SK-N-SH treated with all-trans-retinoic acid at 6 μM for 48 hours (cell line): ENCODE data around the gene GNG8.

Source experiments
- ATAC-seq: fragments of 200-7000 bp; cut with Tn5 transposase; 3 replicates; pipeline ENCODE4 v1.9.1; 2020; ENCODE audit warnings: mild to moderate bottlenecking, moderate library complexity
- ARNTL ChIP-seq: fragments of 450-650 bp; formaldehyde crosslinking; IDR thresholded peaks from 2 replicates; pipeline ENCODE4 v1.5.0; 2020; ENCODE audit warnings: low read depth, mild to moderate bottlenecking, moderate library complexity, borderline replicate concordance
- BACH2 ChIP-seq: fragments of 250-450 bp; sonication (Bioruptor Pico); IDR thresholded peaks from 2 replicates; pipeline ENCODE4 v1.9.0; 2021; ENCODE audit warnings: mild to moderate bottlenecking, borderline replicate concordance
- CREB5 ChIP-seq: fragments of 250-450 bp; sonication (Bioruptor Pico); IDR thresholded peaks from 2 replicates; pipeline ENCODE4 v1.5.1; 2020; ENCODE audit warnings: low read depth, mild to moderate bottlenecking, moderate library complexity
- CSDC2 ChIP-seq: fragments of 250-450 bp; sonication (Bioruptor Pico); IDR thresholded peaks from 2 replicates; pipeline ENCODE4 v1.5.0; 2020; ENCODE audit warnings: mild to moderate bottlenecking, moderate library complexity
- CSRNP3 ChIP-seq: fragments of 250-450 bp; sonication (Bioruptor Pico); IDR thresholded peaks from 2 replicates; pipeline ENCODE4 v1.5.1; 2021; ENCODE audit warnings: mild to moderate bottlenecking, moderate library complexity
- ESRRG ChIP-seq: fragments of 250-450 bp; sonication (Bioruptor Pico); IDR thresholded peaks from 2 replicates; pipeline ENCODE4 v1.6.1; 2021; ENCODE audit warnings: mild to moderate bottlenecking
- ISL1 ChIP-seq: fragments of 250-450 bp; sonication (Bioruptor Pico); IDR thresholded peaks from 2 replicates; pipeline ENCODE4 v2.1.2; 2022; ENCODE audit warnings: mild to moderate bottlenecking, moderate library complexity
- OSR1 ChIP-seq: fragments of 250-450 bp; sonication (Bioruptor Pico); IDR thresholded peaks from 2 replicates; pipeline ENCODE4 v1.8.0; 2022; ENCODE audit warnings: moderate library complexity, mild to moderate bottlenecking, inconsistent platforms
- PATZ1 ChIP-seq: fragments of 250-450 bp; sonication (Bioruptor Pico); IDR thresholded peaks from 2 replicates; pipeline ENCODE4 v1.8.0; 2020; ENCODE audit warnings: mild to moderate bottlenecking, moderate library complexity, borderline replicate concordance
- POU6F1 ChIP-seq: fragments of 250-450 bp; sonication (Bioruptor Pico); IDR thresholded peaks from 2 replicates; pipeline ENCODE4 v1.8.0; 2021; ENCODE audit warnings: low read depth, mild to moderate bottlenecking, moderate library complexity, borderline replicate concordance
- PPARA ChIP-seq: fragments of 250-450 bp; sonication (Bioruptor Pico); IDR thresholded peaks from 2 replicates; pipeline ENCODE4 v1.5.0; 2020; ENCODE audit warnings: mild to moderate bottlenecking, borderline replicate concordance
- RARB ChIP-seq: fragments of 250-450 bp; sonication (Bioruptor Pico); IDR thresholded peaks from 2 replicates; pipeline ENCODE4 v1.8.0; 2021; ENCODE audit warnings: mild to moderate bottlenecking, moderate library complexity
- SNAI2 ChIP-seq: fragments of 250-450 bp; sonication (Bioruptor Pico); IDR thresholded peaks from 2 replicates; pipeline ENCODE4 v1.5.0; 2020; ENCODE audit warnings: mild to moderate bottlenecking, moderate library complexity
- TCF4 ChIP-seq: fragments of 250-450 bp; sonication (Bioruptor Pico); IDR thresholded peaks from 2 replicates; pipeline ENCODE4 v1.8.0; 2021; ENCODE audit warnings: mild to moderate bottlenecking, moderate library complexity, borderline replicate concordance
- TOX ChIP-seq: fragments of 250-450 bp; sonication (Bioruptor Pico); IDR thresholded peaks from 2 replicates; pipeline ENCODE4 v1.8.0; 2021; ENCODE audit warnings: mild to moderate bottlenecking, moderate library complexity, borderline replicate concordance
- TSHZ2 ChIP-seq: fragments of 250-450 bp; sonication (Bioruptor Pico); IDR thresholded peaks from 2 replicates; pipeline ENCODE4 v1.5.0; 2020; ENCODE audit warnings: mild to moderate bottlenecking, moderate library complexity
- ZC3H10 ChIP-seq: fragments of 250-450 bp; sonication (Bioruptor Pico); IDR thresholded peaks from 2 replicates; pipeline ENCODE4 v1.5.1; 2021; ENCODE audit warnings: mild to moderate bottlenecking, moderate library complexity
- ZFP3 ChIP-seq: fragments of 250-450 bp; sonication (Bioruptor Pico); IDR thresholded peaks from 2 replicates; pipeline ENCODE4 v1.5.0; 2020; ENCODE audit warnings: mild to moderate bottlenecking, moderate library complexity
- ZFP30 ChIP-seq: fragments of 450-650 bp; formaldehyde crosslinking; IDR thresholded peaks from 2 replicates; pipeline ENCODE4 v1.5.0; 2022; ENCODE audit warnings: mild to moderate bottlenecking, moderate library complexity
- ZNF565 ChIP-seq: fragments of 450-650 bp; formaldehyde crosslinking; conservative IDR thresholded peaks from 2 replicates; pipeline ENCODE4 v1.5.0; 2020; ENCODE audit warnings: low read depth, mild to moderate bottlenecking, moderate library complexity
- ZNF70 ChIP-seq: fragments of 450-650 bp; formaldehyde crosslinking; IDR thresholded peaks from 2 replicates; pipeline ENCODE4 v1.5.0; 2020; ENCODE audit warnings: mild to moderate bottlenecking, moderate library complexity
- ZNF8 ChIP-seq: fragments of 450-650 bp; formaldehyde crosslinking; IDR thresholded peaks from 2 replicates; pipeline ENCODE4 v1.5.0; 2020; ENCODE audit warnings: mild to moderate bottlenecking, moderate library complexity

GNG8 gene

GRCh38 chr19:46610851-46611770 is 24.9 kb downstream of the GNG8 start:
- no peak for ATAC-seq

GRCh38 chr19:46610413-46610775 is 25.6 kb downstream of the GNG8 start:
- no peak for TF ChIP-seq ARNTL (CRISPR knock-in tag)
- no peak for TF ChIP-seq ESRRG
- TF ChIP-seq ZNF8 (CRISPR knock-in tag) = no peak
- TF ChIP-seq TCF4 (CRISPR knock-in tag) = no peak
- no peak for TF ChIP-seq ZNF70 (CRISPR knock-in tag)
- TF ChIP-seq CSRNP3 (CRISPR knock-in tag) = no peak
- no peak for TF ChIP-seq PPARA (CRISPR knock-in tag)
- no peak for TF ChIP-seq POU6F1 (CRISPR knock-in tag)
- TF ChIP-seq TOX (CRISPR knock-in tag) = no peak
- no peak for TF ChIP-seq ISL1
- no peak for TF ChIP-seq ZFP3 (CRISPR knock-in tag)
- TF ChIP-seq TSHZ2 = no peak
- TF ChIP-seq ZC3H10 (CRISPR knock-in tag) = no peak
- no peak for TF ChIP-seq CSDC2
- TF ChIP-seq, all 23 proteins: peak for 0
- no peak for ATAC-seq

More at GRCh38 chr19:46610851-46611770, 24.9 kb downstream of the GNG8 start:
- TF ChIP-seq PPARA (CRISPR knock-in tag) (no peak), OSR1 (CRISPR knock-in tag) (no peak), ZFP30 (no peak), BACH2 (CRISPR knock-in tag) (no peak), TCF4 (CRISPR knock-in tag) (no peak), ZNF8 (CRISPR knock-in tag) (no peak), RARB (CRISPR knock-in tag) (no peak), TOX (CRISPR knock-in tag) (no peak), ARNTL (CRISPR knock-in tag) (no peak), PATZ1 (CRISPR knock-in tag) (no peak), ZFP3 (CRISPR knock-in tag) (no peak), ZNF565 (CRISPR knock-in tag) (no peak), CREB5 (CRISPR knock-in tag) (no peak), ESRRG (no peak), ISL1 (no peak), SNAI2 (CRISPR knock-in tag) (no peak)
- TF ChIP-seq, all 23 proteins: peak for 0
